TTC549 (cell line): ENCODE results near the gene FAM13C.
"Not testable (repeated sequence)": the region's sequence is repeated elsewhere in the genome, so short reads cannot be mapped to it uniquely, and the experiment has no call there.

ENCODE experiments used
- FAIRE-seq: peaks from 2 replicates; lab custom pipeline; 2012; peaks lifted over from hg19 to GRCh38; lab: Jason Lieb, UNC

Gene FAM13C

DNA sequence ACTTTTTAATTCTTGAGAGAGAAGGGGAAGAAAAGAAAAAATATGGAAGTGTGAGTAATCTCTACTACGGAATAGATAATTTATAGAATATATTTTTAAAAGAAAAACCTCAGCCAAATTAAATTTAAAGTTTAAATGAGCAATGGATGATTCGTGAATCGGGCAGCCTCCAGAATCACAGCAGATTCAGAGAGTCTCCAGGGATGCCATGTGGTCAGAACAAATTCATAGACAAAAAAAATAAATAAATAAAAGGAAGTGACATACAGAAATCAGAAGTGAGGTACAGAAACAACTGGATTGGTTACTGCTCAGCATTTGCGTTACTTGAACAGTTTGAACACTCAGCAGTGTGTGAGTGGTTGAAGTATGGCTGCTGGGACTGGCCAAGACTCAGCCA lies 132.9 kb downstream of the FAM13C start:
- FAIRE-seq = no peak

DNA sequence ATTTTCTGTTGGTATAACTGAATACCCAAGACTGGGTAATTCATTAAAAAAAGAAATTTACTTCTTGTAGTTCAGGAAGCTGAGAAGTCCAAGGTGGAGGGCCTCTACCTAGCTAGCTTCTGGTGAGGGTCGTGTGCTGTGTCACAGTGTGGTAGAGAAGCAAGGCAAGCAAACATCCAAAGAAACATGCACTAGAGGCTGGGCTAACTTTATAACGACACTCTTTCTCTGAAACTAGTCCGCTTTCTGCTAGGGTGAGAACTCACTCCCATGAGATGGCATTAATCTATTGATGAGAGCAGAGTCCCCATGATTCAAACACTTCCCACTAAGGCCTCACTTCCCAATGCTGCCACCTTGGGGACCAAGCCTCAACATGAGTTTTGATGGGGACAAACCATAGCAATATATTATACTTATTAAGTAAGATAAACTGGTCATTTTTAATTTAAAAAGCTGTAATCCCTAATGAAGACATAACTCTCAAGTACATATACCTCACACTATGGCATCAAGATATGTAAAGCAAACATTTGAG lies 135.1 kb downstream of the FAM13C start:
- FAIRE-seq = no peak

DNA sequence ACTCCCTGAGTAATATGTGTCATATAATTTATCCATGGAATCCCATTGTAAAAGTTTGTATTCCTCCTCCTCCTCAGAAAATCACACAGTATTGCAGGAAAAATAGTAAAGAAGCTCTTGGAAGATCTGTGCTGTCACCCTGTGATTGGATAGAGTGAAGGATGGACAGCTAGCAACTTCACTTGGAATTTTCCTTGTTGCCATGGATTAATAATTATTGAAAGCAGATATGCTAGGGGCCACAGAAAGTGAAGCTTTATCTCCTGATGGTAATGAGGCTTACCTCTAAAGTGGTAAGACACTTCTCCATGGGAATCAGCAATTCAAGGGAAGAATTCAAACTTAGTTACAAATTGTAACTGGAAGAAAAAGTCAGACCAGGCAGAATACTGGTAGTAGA lies 137.1 kb downstream of the FAM13C start:
- no peak for FAIRE-seq

DNA sequence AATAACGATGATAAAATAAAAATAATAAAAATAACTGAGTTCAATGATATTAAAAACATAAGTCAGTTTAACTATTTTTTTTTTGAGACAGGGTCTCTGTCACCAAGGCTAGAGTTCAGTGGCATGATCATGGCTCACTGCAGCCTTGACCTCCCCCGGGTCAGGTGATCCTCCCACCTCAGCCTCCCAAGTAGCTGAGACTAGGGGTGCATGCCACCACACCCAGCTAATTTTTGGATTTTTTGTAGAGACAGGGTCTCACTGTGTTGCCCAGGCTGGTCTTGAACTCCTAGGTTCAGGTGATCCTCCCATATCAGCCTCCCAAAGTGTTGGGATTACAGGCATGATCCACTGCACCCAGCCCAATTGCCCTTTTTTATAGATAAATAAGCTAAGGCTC lies 138.8 kb downstream of the FAM13C start:
- not testable (repeated sequence) for FAIRE-seq

DNA sequence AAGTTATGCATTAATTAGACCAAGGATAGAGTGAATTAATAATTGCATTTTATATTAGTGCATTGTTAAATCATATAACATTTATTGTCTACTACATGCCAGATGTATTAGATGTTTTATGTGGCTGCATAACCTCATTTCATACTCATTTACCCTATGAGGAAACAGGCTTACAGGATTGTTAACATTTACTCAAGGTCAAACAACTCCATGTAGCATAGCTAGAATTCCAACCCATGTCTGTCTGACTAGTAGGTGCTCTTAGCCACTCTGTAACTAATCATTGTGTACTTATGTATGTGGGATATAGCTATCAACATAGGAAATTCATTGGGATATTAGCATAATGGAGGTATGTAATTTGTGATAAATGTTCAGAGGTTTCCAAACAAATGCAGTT lies 139.6 kb downstream of the FAM13C start:
- FAIRE-seq = no peak

DNA sequence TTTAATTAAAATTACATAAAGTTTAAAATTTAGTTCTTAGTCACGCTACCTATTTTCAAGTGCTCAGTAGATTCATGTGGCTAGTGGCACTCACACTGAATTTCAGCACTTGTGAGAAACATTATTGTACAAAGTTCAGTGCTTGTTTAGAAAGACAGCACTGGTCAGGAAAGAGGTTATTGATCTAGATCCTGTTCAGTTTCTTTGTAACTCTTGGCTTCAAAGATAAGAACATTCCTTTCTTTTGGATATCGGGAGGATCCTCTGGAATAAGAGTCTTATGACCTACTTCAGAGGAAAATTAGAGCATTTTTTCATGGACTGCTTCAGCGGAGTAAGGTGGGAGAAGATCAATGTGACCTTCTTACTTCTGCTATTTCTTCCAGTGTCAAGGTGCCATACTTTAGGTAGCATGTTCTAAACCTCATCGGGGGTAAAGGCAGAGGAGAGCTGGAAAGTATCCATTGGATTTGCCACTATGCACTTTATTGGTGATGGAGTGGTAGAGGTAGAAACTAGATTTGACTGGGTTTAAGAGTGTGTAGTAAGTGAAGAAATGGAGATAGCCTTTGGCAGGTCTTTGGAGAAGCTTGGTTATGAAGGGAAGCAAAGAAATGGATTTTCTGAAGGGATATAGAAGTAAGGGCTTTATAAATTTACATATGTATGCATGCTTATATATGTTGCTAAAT lies 146.0 kb downstream of the FAM13C start:
- FAIRE-seq = no peak

DNA sequence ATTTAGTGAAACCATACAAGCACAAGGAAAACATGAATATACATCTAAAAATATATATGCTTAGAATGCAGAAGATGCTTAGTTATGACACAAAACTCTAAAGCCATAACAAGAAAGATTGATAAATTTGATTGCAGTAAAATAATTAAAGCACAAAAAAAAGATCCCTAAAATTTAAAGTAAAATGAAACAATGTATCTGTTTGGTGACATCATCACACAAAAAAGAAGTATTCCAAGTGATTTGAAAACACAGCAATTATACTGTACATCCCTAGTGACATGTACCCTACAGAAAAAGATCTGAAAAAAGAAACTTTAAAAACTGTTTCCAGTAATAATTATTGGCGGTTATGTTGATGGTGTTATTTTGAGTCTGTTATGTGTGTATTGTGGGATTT lies 148.2 kb downstream of the FAM13C start:
- no peak for FAIRE-seq

DNA sequence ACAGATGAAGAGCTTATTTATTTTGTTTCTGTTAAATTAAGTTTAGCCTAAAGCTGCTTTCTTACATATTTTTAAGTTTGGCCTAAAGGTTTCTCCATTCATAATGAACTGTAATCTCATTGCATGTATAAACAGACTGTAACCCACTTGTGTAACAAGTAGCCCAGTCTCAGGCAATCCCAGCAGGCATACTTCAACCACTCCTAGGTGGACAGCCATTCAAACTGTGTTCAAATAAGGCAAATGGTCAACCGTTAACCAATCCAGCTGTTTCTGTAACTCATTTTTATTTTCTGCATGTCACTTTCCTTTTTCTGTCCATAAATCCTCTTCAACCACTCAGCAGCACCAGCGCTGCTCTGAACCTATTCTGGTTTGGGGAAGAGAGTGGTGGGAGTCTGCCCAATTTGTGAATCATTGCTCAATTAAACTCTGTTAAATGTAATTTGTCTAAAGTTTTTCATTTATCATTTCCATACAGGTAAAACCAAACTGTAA lies 150.0 kb downstream of the FAM13C start:
- no peak for FAIRE-seq

DNA sequence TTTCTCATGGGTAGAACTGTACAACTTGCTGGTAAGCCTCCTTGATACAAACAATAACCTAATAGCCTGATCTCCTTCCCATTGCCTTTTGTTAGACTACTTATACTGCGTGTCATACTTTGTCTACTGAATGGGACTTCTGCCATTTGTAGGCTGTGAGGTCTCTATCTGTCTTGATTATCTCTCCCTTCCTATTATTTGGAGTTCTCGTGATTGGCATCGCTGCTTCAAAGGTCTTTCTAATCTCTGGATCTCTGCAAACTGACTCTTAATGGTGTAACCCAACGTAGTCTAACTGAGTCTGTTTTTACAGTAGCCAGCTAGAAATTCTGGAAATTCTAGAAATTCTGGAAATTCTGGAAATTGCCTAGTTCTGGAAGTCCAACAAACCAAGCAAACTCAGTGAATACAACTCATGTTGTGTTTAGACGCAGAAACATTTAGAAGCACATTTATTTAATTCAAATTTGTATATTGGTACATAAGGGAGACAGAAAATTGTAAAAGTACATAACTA lies 156.1 kb downstream of the FAM13C start:
- no peak for FAIRE-seq
